ENCODE results near the gene EIF4G1.

Gene EIF4G1

DNA sequence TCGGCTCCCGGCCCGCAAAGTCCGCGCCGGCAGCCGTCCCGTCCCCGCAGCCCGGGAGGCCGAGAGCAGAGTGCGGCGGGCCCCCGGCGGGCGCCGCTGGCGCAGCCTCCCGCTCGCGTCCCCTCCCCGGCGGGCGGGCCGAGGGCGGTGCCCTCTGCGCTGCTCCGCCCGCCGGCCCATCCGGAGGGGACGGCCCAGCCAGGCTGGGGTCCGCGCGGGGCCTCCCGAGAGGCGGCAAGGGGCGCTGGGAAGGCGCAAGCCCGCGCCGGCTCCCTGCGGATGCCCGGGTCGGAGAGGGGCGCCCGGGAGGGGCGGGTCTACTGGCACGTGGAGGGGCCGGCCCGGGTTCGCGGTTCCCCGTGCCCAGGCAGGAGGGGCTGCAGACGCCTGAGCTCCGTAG is 47.1 kb downstream of the EIF4G1 start, which contains the start of the genes CLCN2 and POLR2H:
Gene CLCN2 (minus strand): TSS at position 74 of the 400 bp plus-strand sequence. CDS start 126 bp downstream, outside the sequence.
Gene POLR2H (plus strand): TSS at position 179 of the 400 bp plus-strand sequence. CDS start 1,783 bp downstream, outside the sequence.
- H3K36me3 Mint-ChIP-seq (ENCODE audit: insufficient read depth) = peaks cover 41% of the 10 kb centered on the region

GRCh38 chr3:184361932-184362667 is 47.7 kb downstream of the EIF4G1 start:
- peak overlapping the region; percentile 87 to 95 for H3K27ac Mint-ChIP-seq
- H3K4me1 Mint-ChIP-seq (ENCODE audit: low read depth in 2 of 2) = peaks cover 19 to 24% of the 10 kb centered on the region in 2 donors
- DNase-seq (peak in 1 of 3 experiments; percentile 23), ATAC-seq (replicated peaks) (peak; percentile 8)
- H3K36me3 Mint-ChIP-seq (ENCODE audit: insufficient read depth) = peaks cover 46% of the 10 kb centered on the region
- no peaks in the 10 kb centered on the region for H3K9me3 Mint-ChIP-seq
- H3K4me3 Mint-ChIP-seq = peak overlapping the region; percentile 89 to 99
- H3K27me3 Mint-ChIP-seq = no peaks in the 10 kb centered on the region

More for the DNA sequence above, 47.1 kb downstream of the EIF4G1 start, which contains the start of the genes CLCN2 and POLR2H:
- Mint-ChIP-seq H3K9me3 (no peaks in the 10 kb centered on the region), H3K4me3 (peak within 1 kb of the TSS; percentile 89 to 99), H3K27me3 (no peaks in the 10 kb centered on the region), H3K27ac (peak within 1 kb of the TSS; percentile 87 to 95), H3K4me1 (ENCODE audit: low read depth in 2 of 2) (peaks cover 19 to 20% of the 10 kb centered on the region in 2 donors)
- DNase-seq (peak in 2 of 3 experiments; percentile 21 to 39), ATAC-seq (replicated peaks) (peak; percentile 23)

GRCh38 chr3:184362668-184363546 is 48.5 kb downstream of the EIF4G1 start:
- peaks cover 19 to 24% of the 10 kb centered on the region in 2 donors for H3K4me1 Mint-ChIP-seq (ENCODE audit: low read depth in 2 of 2)
- no peaks in the 10 kb centered on the region for H3K27me3 Mint-ChIP-seq
- peak overlapping the region; percentile 89 to 99 for H3K4me3 Mint-ChIP-seq
- peaks cover 54% of the 10 kb centered on the region for H3K36me3 Mint-ChIP-seq (ENCODE audit: insufficient read depth)
- DNase-seq = peak; percentile 90 to 93 (median 92)
- ATAC-seq (replicated peaks) = peak; percentile 86
- no peaks in the 10 kb centered on the region for H3K9me3 Mint-ChIP-seq
- peak overlapping the region; percentile 87 to 95 for H3K27ac Mint-ChIP-seq

DNA sequence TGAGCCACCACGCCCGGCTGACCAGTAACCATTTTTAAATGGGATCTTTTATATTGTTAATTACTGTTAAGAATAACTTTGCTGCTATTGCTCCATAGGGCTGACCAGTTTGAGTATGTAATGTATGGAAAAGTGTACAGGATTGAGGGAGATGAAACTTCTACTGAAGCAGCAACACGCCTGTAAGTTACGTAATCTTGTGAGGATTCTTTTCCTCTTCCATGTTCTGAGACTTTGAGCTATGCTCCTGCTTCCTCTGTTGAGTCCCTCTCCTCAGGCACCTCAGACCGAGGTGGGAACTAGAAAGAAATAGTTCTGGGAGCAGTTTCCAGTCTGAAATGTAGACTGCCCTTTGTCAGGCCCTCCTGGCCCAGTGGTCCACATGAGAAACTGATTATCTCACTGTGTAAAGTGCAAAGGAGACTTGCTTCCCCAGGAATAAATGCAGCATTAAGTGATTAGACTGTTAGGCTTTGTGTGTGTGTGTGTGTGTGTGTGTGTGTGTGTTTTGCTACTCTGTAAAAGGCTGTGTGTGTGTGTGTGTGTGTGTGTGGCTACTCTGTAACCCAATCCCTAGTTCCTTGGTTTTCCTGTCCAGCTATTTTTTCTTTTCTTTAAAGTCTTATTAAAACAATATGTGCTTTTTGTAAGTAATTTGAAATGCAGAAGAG is 52.3 kb downstream of the EIF4G1 start:
- H3K36me3 Mint-ChIP-seq (ENCODE audit: insufficient read depth) = peaks cover 61% of the 10 kb centered on the region

DNA sequence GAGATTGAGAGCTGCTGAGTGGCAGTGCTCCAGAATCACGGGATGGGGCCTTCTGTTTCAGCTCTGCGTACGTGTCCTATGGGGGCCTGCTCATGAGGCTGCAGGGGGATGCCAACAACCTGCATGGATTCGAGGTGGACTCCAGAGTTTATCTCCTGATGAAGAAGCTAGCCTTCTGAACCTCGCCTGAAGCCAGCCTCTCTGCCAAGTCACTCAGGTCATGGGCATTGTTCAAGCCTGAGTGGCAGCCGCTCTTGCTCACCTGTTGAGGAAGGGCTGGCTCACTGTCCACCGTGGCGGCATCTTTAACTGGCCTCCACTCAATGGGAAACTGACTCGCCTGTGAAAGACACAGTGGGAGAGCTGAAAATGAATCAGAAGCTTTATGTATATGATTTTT is 53.7 kb downstream of the EIF4G1 start:
- peak overlapping the region in 1 of 2 donors; percentile 19 for H3K27ac Mint-ChIP-seq
- H3K4me3 Mint-ChIP-seq = no peak overlapping the region

More for the DNA sequence above, 52.3 kb downstream of the EIF4G1 start:
- Mint-ChIP-seq H3K27me3 (no peaks in the 10 kb centered on the region), H3K4me1 (ENCODE audit: low read depth in 2 of 2) (peaks cover 18 to 25% of the 10 kb centered on the region in 2 donors), H3K27ac (no peak overlapping the region), H3K9me3 (no peaks in the 10 kb centered on the region), H3K4me3 (no peak overlapping the region)
- ATAC-seq (replicated peaks) (no peak), DNase-seq (no peak)

GRCh38 chr3:184368586-184369183 is 54.3 kb downstream of the EIF4G1 start:
- Mint-ChIP-seq H3K4me1 (ENCODE audit: low read depth in 2 of 2) (peaks cover 12 to 16% of the 10 kb centered on the region in 2 donors), H3K27ac (no peak overlapping the region)
- no peak for DNase-seq

More for the DNA sequence above, 53.7 kb downstream of the EIF4G1 start:
- Mint-ChIP-seq H3K27me3 (no peaks in the 10 kb centered on the region), H3K36me3 (ENCODE audit: insufficient read depth) (peaks cover 54% of the 10 kb centered on the region), H3K9me3 (no peaks in the 10 kb centered on the region), H3K4me1 (ENCODE audit: low read depth in 2 of 2) (peaks cover 12 to 21% of the 10 kb centered on the region in 2 donors)
- no peak for DNase-seq
- ATAC-seq (replicated peaks) = no peak

GRCh38 chr3:184371570-184372018 is 57.2 kb downstream of the EIF4G1 start:
- Mint-ChIP-seq H3K4me1 (ENCODE audit: low read depth in 2 of 2) (peaks cover 3 to 6% of the 10 kb centered on the region in 2 donors), H3K4me3 (no peak overlapping the region), H3K27ac (no peak overlapping the region), H3K36me3 (ENCODE audit: insufficient read depth) (peaks cover 25% of the 10 kb centered on the region), H3K9me3 (no peaks in the 10 kb centered on the region), H3K27me3 (peaks cover 17 to 20% of the 10 kb centered on the region in 2 donors)
- ATAC-seq (replicated peaks) = peak; percentile 89
- peak; percentile 36 to 44 (median 41) for DNase-seq

More at GRCh38 chr3:184368586-184369183, 54.3 kb downstream of the EIF4G1 start:
- Mint-ChIP-seq H3K9me3 (no peaks in the 10 kb centered on the region), H3K27me3 (no peaks in the 10 kb centered on the region), H3K4me3 (no peak overlapping the region), H3K36me3 (ENCODE audit: insufficient read depth) (peaks cover 48% of the 10 kb centered on the region)
- ATAC-seq (replicated peaks) = no peak

DNA sequence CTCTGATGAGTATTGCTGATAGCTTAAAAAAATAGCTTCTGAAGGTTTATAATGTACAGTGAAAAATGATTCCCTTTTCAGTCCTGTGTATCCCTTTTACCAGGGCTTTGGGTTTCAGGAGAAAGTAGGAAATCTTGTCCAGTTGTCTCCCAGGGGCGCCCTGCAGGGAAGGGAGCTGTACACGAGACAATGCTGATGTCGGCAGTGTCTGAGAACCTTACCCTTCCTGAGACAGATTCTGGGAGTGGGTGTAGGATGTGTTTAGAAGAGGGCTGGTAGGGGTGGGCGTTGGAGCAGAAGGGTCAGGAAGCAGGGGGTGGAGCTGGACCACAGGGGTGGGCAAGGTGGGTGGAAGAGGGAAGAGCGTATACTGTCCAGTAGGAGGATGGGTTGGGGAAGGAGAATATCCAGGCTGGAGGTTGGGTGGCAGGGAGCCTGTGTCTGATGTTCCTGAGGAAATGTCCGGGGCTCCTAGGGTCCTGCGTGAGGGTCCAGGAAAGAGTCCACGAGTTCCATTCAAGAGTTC is 58.0 kb downstream of the EIF4G1 start:
- Mint-ChIP-seq H3K9me3 (no peaks in the 10 kb centered on the region), H3K4me3 (no peak overlapping the region), H3K4me1 (ENCODE audit: low read depth in 2 of 2) (peaks cover 3% of the 10 kb centered on the region in 2 donors), H3K27ac (peak overlapping the region in 1 of 2 donors; percentile 7), H3K27me3 (peaks cover 25 to 28% of the 10 kb centered on the region in 2 donors), H3K36me3 (ENCODE audit: insufficient read depth) (peaks cover 18% of the 10 kb centered on the region)
- DNase-seq (no peak), ATAC-seq (replicated peaks) (no peak)

DNA sequence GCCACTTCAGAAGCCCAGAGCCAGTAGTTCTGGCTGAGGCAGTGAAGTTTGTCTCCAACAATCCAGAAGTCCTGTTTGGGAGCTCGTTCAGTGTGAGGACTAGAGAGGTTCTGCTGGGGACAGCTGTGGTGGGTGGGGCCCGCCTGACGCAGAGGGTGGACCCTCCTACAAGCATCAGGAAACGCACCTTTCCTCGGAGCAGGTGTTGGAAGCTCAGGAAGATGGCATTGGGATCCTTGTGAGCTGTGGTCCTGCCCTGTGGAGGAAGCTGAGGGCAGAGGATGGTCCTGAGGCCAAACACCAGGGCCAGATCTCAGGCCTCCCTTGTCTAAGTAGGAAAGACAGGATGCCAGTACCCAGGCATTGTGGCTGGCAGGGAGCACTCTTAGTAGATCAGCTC is 58.5 kb downstream of the EIF4G1 start:
- peaks cover 3 to 5% of the 10 kb centered on the region in 2 donors for H3K4me1 Mint-ChIP-seq (ENCODE audit: low read depth in 2 of 2)
- no peak for DNase-seq
- no peak for ATAC-seq (replicated peaks)
- H3K4me3 Mint-ChIP-seq = no peak overlapping the region
- no peak overlapping the region for H3K27ac Mint-ChIP-seq
- peaks cover 31 to 33% of the 10 kb centered on the region in 2 donors for H3K27me3 Mint-ChIP-seq
- no peaks in the 10 kb centered on the region for H3K9me3 Mint-ChIP-seq
- peaks cover 13% of the 10 kb centered on the region for H3K36me3 Mint-ChIP-seq (ENCODE audit: insufficient read depth)

- Mint-ChIP-seq H3K9me3 (no peaks in the 10 kb centered on the region), H3K4me1 (ENCODE audit: low read depth in 2 of 2) (peaks cover 3 to 6% of the 10 kb centered on the region in 2 donors), H3K27me3 (peaks cover 36 to 39% of the 10 kb centered on the region in 2 donors), H3K4me3 (no peak overlapping the region), H3K27ac (no peak overlapping the region), H3K36me3 (ENCODE audit: insufficient read depth) (peaks cover 8% of the 10 kb centered on the region)
- ATAC-seq (replicated peaks) (no peak), DNase-seq (no peak)
Measured at GRCh38 chr3:184373422-184373821, 59.0 kb downstream of the EIF4G1 start.

DNA sequence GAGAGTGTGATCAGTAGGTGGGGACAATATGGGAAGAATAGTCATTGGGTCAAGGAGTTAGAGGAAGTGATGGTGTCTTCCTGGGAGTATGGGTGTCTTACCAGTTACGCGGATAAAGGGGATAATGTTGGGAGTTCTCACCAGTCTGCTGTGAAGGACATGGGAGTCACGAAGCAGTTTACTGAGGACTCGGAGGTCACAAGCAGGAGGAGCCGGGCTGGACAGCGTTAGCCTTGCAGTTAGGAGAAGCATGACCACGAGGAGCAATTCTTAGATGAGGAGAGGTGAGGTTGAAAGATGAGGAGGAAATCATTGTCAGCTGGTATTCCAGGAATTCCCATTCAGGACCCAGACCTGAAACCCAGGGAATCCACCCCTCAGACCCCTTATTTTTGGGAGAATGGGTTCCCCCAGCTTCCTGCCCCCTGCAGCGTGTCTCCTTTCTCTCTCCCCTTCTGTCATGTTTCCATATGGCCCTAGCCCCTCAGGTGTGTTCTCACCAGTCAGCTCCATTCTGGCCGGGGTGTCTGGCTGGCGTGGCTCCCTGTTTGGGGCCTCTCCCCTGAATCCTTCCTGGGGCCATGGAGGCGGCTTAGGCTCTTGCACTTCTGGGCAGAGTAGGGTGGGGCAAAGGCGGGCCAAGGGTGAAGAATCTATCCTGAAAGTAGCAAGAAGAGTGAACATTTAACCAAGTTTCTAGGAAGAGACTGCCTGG is 61.5 kb downstream of the EIF4G1 start:
- Mint-ChIP-seq H3K27me3 (peaks cover 51 to 56% of the 10 kb centered on the region in 2 donors), H3K9me3 (no peaks in the 10 kb centered on the region), H3K4me3 (no peak overlapping the region), H3K4me1 (ENCODE audit: low read depth in 2 of 2) (peaks cover 7 to 12% of the 10 kb centered on the region in 2 donors), H3K36me3 (ENCODE audit: insufficient read depth) (peaks cover 8% of the 10 kb centered on the region), H3K27ac (no peak overlapping the region)
- no peak for DNase-seq
- ATAC-seq (replicated peaks) = no peak

GRCh38 chr3:184377374-184377773 is 63.0 kb downstream of the EIF4G1 start:
- no peak overlapping the region for H3K4me3 Mint-ChIP-seq
- H3K4me1 Mint-ChIP-seq (ENCODE audit: low read depth in 2 of 2) = peaks cover 9 to 14% of the 10 kb centered on the region in 2 donors
- H3K27ac Mint-ChIP-seq = no peak overlapping the region
- no peaks in the 10 kb centered on the region for H3K9me3 Mint-ChIP-seq
- DNase-seq (no peak), ATAC-seq (replicated peaks) (no peak)
- H3K27me3 Mint-ChIP-seq = peaks cover 64 to 71% of the 10 kb centered on the region in 2 donors
- H3K36me3 Mint-ChIP-seq (ENCODE audit: insufficient read depth) = peaks cover 3% of the 10 kb centered on the region

All from effector memory CD8-positive, alpha-beta T cell (primary cell).